BJ (cell line): ENCODE results near the gene CTRB2. TPM values are rescaled to one million over a fixed set of nuclear protein-coding genes. Genes with fewer than 3 reads are reported as not detected.
"Not testable (repeated sequence)": the region's sequence is repeated elsewhere in the genome, so short reads cannot be mapped to it uniquely, and the experiment has no call there.

Source experiments
- CTCF ChIA-PET: fragments of 350-600 bp; formaldehyde crosslinking; extraction: SDS; loops from one replicate; lab custom pipeline; 2021; ENCODE audit warnings: antibody characterized with exemption, inconsistent platforms; lab: Yijun Ruan, JAX
- POLR2A ChIA-PET: fragments of 300-600 bp; sonication (Branson Sonifier 250); formaldehyde crosslinking; extraction: SDS; loops from one replicate; lab custom pipeline; 2021; ENCODE audit warnings: antibody characterized with exemption; lab: Charles Lee
- DNase-seq: peaks from one replicate; pipeline ENCODE4 v3.0.0-alpha.2; 2011; ENCODE audit warnings: low read depth
- H3K27me3 ChIP-seq: 2 replicates; pipeline ENCODE4 v1.6.0; 2011; ENCODE audit warnings: low read length; ENCODE audit not compliant: control insufficient read depth, insufficient read depth
- H3K36me3 ChIP-seq: 2 replicates; pipeline ENCODE4 v1.5.1; 2011; ENCODE audit warnings: low read length; ENCODE audit not compliant: control insufficient read depth, insufficient read depth
- H3K4me3 ChIP-seq: 2 replicates; pipeline ENCODE4 v1.5.1; 2011; ENCODE audit warnings: low read depth, mild to moderate bottlenecking, control low read depth, low read length
- polyA plus RNA-seq: library from polyadenylated mRNA; depleted of rRNA; stranded (reverse); fragments of >200 nt; gene quantifications from 2 replicates; pipeline ENCODE4 v1.2.3, GENCODE V29; 2011
- TF ChIP-seq, protein P1 (sequence below): IDR thresholded peaks from 2 replicates; pipeline ENCODE4 v1.5.1; 2011; ENCODE audit warnings: low read depth, mild to moderate bottlenecking, control low read depth, inconsistent platforms, low read length, moderate library complexity; ENCODE audit not compliant: insufficient read depth

CTRB2 gene
- polyA plus RNA-seq, 1 experiment, result not detected

GRCh38 chr16:75225678-75226515, 18.9 kb upstream of the CTRB2 start:
- TF ChIP-seq, protein P1, sequence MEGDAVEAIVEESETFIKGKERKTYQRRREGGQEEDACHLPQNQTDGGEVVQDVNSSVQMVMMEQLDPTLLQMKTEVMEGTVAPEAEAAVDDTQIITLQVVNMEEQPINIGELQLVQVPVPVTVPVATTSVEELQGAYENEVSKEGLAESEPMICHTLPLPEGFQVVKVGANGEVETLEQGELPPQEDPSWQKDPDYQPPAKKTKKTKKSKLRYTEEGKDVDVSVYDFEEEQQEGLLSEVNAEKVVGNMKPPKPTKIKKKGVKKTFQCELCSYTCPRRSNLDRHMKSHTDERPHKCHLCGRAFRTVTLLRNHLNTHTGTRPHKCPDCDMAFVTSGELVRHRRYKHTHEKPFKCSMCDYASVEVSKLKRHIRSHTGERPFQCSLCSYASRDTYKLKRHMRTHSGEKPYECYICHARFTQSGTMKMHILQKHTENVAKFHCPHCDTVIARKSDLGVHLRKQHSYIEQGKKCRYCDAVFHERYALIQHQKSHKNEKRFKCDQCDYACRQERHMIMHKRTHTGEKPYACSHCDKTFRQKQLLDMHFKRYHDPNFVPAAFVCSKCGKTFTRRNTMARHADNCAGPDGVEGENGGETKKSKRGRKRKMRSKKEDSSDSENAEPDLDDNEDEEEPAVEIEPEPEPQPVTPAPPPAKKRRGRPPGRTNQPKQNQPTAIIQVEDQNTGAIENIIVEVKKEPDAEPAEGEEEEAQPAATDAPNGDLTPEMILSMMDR, result no peak
- ChIA-PET CTCF (interaction anchor here (0.7 kb wide), 1 partner anchor 122 kb away, joined by 3 read pairs; no protein-coding TSS in a partner anchor), POLR2A (no interaction called here)
- DNase-seq, result no peak
- Histone ChIP-seq H3K27me3 (no peaks in the 10 kb centered on the region), H3K36me3 (peaks cover 30% of the 10 kb centered on the region), H3K4me3 (no peak overlapping the region)

GRCh38 chr16:75225092-75225491, 18.1 kb upstream of the CTRB2 start:
- POLR2A ChIA-PET, result no interaction called here
- CTCF ChIA-PET, result no interaction called here

GRCh38 chr16:75224306-75225082, 17.5 kb upstream of the CTRB2 start:
- no peaks in the 10 kb centered on the region for H3K27me3 ChIP-seq
- ChIA-PET CTCF (no interaction called here), POLR2A (no interaction called here)
- no peak for DNase-seq
- no peak overlapping the region for H3K4me3 ChIP-seq
- peaks cover 21% of the 10 kb centered on the region for H3K36me3 ChIP-seq
- TF ChIP-seq, protein P1, result no peak

More at GRCh38 chr16:75225092-75225491, 18.1 kb upstream of the CTRB2 start:
- Histone ChIP-seq H3K36me3 (peaks cover 27% of the 10 kb centered on the region), H3K4me3 (no peak overlapping the region), H3K27me3 (no peaks in the 10 kb centered on the region)
- TF ChIP-seq, protein P1, result no peak
- DNase-seq, result no peak

DNA sequence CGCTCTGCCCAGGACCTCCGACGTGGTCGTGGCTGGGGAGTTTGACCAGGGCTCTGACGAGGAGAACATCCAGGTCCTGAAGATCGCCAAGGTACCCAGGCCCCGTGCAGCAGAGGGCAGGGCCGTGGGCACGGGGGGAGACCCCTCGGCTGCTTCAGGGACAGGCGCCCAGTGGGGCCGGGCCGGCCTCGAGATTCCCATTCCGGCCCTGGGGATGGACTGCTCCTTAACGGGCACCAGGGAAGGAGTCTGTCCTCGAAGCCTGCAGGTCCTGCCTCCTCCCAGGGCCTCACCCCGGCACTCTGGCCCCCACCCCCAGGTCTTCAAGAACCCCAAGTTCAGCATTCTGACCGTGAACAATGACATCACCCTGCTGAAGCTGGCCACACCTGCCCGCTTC, 16.2 kb upstream of the CTRB2 start:
- H3K4me3 ChIP-seq, POLR2A ChIA-PET, CTCF ChIA-PET, H3K36me3 ChIP-seq, DNase-seq, H3K27me3 ChIP-seq: not testable (repeated sequence)

GRCh38 chr16:75222271-75222783, 15.4 kb upstream of the CTRB2 start:
- no peak overlapping the region for H3K4me3 ChIP-seq
- TF ChIP-seq, protein P1, result no peak
- POLR2A ChIA-PET, result no interaction called here
- peaks cover 2% of the 10 kb centered on the region; the same call in 1 of the 2 replicates for H3K36me3 ChIP-seq
- H3K27me3 ChIP-seq, result no peaks in the 10 kb centered on the region
- CTCF ChIA-PET, result interaction anchor here (1.2 kb wide), 1 partner anchor 21 kb away, joined by 6 read pairs; no protein-coding TSS in a partner anchor
- no peak for DNase-seq
